Activated CD8-positive, alpha-beta T cell treated with anti-CD3 and anti-CD28 coated beads, Interleukin-2, amount 10 ng/mL, durations not matched to agents 7 days and 5 days (primary cell): Measurements from ENCODE around the gene NOL12. TPM values are rescaled to one million over a fixed set of nuclear protein-coding genes. Genes with fewer than 3 reads are reported as not detected.
"Not testable (repeated sequence)": the region's sequence is repeated elsewhere in the genome, so short reads cannot be mapped to it uniquely, and the experiment has no call there.

Source experiments
- ATAC-seq: fragments of 150-1000 bp; cut with Tn5 transposase; one replicate; pipeline ENCODE4 v1.10.0; 2021; ENCODE audit warnings: moderate library complexity
- CTCF ChIA-PET: fragments of 350-600 bp; sonication (Branson Sonifier 250); formaldehyde crosslinking; loops from one replicate; lab custom pipeline; 2021; ENCODE audit warnings: antibody characterized with exemption; lab: Charles Lee
- POLR2A ChIA-PET: fragments of 350-600 bp; sonication (Branson Sonifier 250); formaldehyde crosslinking; loops from one replicate; lab custom pipeline; 2021; ENCODE audit warnings: antibody characterized with exemption; lab: Charles Lee
- DNase-seq: peaks from one replicate; pipeline ENCODE4 v3.0.0-alpha.2; 2020
- H3K27ac Mint-ChIP-seq: one replicate; pipeline ENCODE4 v1.8.0; 2021; ENCODE audit warnings: mild to moderate bottlenecking, mixed read lengths
- H3K27me3 Mint-ChIP-seq: one replicate; pipeline ENCODE4 v1.8.0; 2021; ENCODE audit warnings: low read depth, mixed read lengths
- H3K36me3 Mint-ChIP-seq: one replicate; pipeline ENCODE4 v1.8.0; 2021; ENCODE audit warnings: low read depth, mixed read lengths
- H3K4me1 Mint-ChIP-seq: one replicate; pipeline ENCODE4 v1.8.0; 2021; ENCODE audit warnings: low read depth, mixed read lengths
- H3K4me3 Mint-ChIP-seq: one replicate; pipeline ENCODE4 v1.8.0; 2021; ENCODE audit warnings: mild to moderate bottlenecking, mixed read lengths
- H3K9me3 Mint-ChIP-seq: one replicate; pipeline ENCODE4 v1.8.0; 2022; ENCODE audit warnings: mixed read lengths; ENCODE audit not compliant: insufficient read depth
- total RNA-seq, 2 experiments: library from RNA; stranded (reverse); gene quantifications; one replicate each; pipeline ENCODE4 v1.2.3, GENCODE V29; 2021

Gene NOL12
- total RNA-seq, 2 experiments from 2014 or later: 42.6 to 45.3 TPM

DNA sequence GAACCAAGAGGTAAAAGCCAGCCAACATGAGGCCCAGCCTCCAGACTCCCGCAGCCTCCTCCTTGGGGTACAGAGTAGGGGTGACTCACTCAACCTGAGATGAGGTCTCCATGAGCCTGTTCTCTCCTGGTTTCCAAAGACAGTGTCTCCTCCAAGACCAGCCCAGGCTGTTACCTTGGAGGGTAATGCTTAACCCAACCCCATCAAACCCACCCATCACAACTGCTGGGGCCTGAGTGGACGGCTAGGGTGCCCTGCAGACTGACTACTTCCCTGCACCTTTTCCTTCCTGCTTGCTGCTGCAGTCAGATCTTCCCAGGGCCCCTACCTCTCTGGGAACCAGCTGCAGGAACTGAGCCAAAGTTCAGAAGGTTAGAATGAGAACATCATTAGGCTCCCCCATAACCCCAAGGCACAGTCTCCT is 5.1 kb upstream of the NOL12 start:
- peaks cover 32% of the 10 kb centered on the region for H3K4me1 Mint-ChIP-seq
- no peaks in the 10 kb centered on the region for H3K27me3 Mint-ChIP-seq
- H3K9me3 Mint-ChIP-seq: no peaks in the 10 kb centered on the region
- peaks cover 23% of the 10 kb centered on the region for H3K36me3 Mint-ChIP-seq
- no peak for ATAC-seq
- DNase-seq: no peak
- ChIA-PET CTCF (interaction anchor here (0.8 to 15.0 kb wide), 18 partner anchors 8 to 89 kb away, joined by 3 to 241 read pairs (median 8); partner anchors contain the start of genes GGA1, PDXP and TRIOBP), POLR2A (interaction anchor here (0.6 to 2.1 kb wide), 8 partner anchors 9 to 1001 kb away, joined by 3 to 5 read pairs (median 3); partner anchors contain the start of genes PDXP and TOMM22)
- H3K4me3 Mint-ChIP-seq: no peak overlapping the region
- peak overlapping the region; percentile 79 for H3K27ac Mint-ChIP-seq

DNA sequence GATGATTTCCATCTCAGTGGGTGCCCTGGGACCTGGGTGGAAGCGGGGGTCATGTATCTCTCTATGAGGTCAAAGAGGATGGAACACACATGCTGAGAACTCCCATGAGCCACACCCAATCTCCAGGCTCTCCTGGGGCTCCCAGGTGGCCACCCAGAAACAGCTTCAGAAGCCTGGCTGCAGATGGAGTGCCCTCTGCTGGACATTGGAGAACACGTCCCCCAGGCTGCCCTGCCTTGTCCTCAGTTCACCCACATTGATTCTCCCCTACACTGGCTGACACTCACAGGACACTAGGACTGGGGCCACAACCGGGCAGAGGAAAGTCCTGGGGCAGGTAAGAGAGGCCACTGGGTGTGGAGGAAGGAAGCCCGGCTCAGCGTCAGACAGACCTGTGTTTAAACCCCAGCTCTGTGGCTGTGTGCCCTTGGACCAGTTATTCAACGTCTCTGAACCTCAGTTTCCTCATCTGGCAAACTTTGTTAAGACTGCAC is 4.5 kb upstream of the NOL12 start:
- H3K36me3 Mint-ChIP-seq: peaks cover 22% of the 10 kb centered on the region
- peaks cover 34% of the 10 kb centered on the region for H3K4me1 Mint-ChIP-seq
- H3K9me3 Mint-ChIP-seq: no peaks in the 10 kb centered on the region
- POLR2A ChIA-PET: interaction anchor here (0.7 to 2.1 kb wide), 7 partner anchors 10 to 1000 kb away, joined by 3 to 5 read pairs (median 3); partner anchors contain the start of genes GALR3, PDXP and TOMM22
- ATAC-seq (peak; percentile 47), DNase-seq (peak; percentile 84)
- CTCF ChIA-PET: interaction anchor here (0.8 to 15.0 kb wide), 20 partner anchors 9 to 89 kb away, joined by 3 to 241 read pairs (median 6); partner anchors contain the start of genes GGA1, PDXP and TRIOBP
- H3K27ac Mint-ChIP-seq: peak overlapping the region; percentile 79
- no peak overlapping the region for H3K4me3 Mint-ChIP-seq
- no peaks in the 10 kb centered on the region for H3K27me3 Mint-ChIP-seq

DNA sequence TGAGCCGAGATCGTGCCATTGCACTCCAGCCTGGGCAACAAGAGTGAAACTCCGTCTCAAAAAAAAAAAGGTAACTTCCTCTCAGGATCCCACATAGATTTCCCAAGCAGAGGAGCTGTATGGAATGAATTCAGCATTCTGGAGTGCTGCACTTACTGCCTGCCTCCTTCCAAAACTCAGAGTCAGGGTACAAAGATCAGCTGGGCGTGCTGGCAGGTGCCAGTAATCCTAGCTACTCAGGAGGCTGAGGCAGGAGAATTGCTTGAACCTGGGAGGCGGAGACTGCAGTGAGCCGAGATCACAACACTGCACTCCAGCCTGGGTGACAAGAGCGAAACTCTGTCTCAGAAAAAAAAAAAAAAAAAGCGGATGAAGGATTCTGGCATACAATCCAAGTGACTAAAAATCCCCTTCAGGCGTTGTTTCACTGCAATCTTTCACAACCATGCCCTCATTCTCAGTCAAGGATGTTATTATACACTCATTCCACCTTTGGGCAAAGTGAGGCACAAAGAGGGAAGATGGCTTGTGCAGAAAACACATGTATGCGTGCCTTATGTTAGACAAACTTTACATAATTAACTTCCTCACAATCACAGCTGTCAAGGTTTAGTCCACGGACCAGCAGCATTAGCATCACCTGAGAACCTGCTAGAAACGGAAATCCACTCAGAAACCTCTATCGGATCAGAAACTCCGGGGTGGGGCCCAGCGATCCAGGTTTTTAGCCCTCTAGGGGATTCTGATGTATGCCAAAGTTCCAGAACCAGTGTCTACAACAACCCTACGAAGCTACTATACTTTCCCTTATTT is 1.1 kb upstream of the NOL12 start:
- POLR2A ChIA-PET: interaction anchor here (1.1 kb wide), 1 partner anchor 27 kb away, joined by 3 read pairs; the partner anchor contains the start of gene PDXP
- no peak for ATAC-seq
- Mint-ChIP-seq H3K27me3 (no peaks in the 10 kb centered on the region), H3K27ac (peak overlapping the region; percentile 45), H3K4me1 (peaks cover 36% of the 10 kb centered on the region), H3K9me3 (no peaks in the 10 kb centered on the region), H3K4me3 (peak overlapping the region; percentile 8), H3K36me3 (peaks cover 24% of the 10 kb centered on the region)
- CTCF ChIA-PET: interaction anchor here (1.3 to 15.0 kb wide), 4 partner anchors 25 to 77 kb away, joined by 5 to 241 read pairs (median 95); partner anchors contain the start of genes GGA1 and PDXP
- DNase-seq: no peak

- Mint-ChIP-seq H3K27me3 (no peaks in the 10 kb centered on the region), H3K9me3 (no peaks in the 10 kb centered on the region), H3K4me3 (no peak overlapping the region), H3K36me3 (peaks cover 49% of the 10 kb centered on the region), H3K4me1 (peaks cover 24% of the 10 kb centered on the region), H3K27ac (peak overlapping the region; percentile 15)
- ATAC-seq: no peak
- CTCF ChIA-PET: no interaction called here
- POLR2A ChIA-PET: no interaction called here
- no peak for DNase-seq
Observed at GRCh38 chr22:37690407-37690806, 4.3 kb downstream of the NOL12 start.

GRCh38 chr22:37690901-37691504 is 4.9 kb downstream of the NOL12 start:
- no peak overlapping the region for H3K27ac Mint-ChIP-seq
- DNase-seq (no peak), ATAC-seq (no peak)
- CTCF ChIA-PET: no interaction called here
- H3K27me3 Mint-ChIP-seq: no peaks in the 10 kb centered on the region
- peaks cover 26% of the 10 kb centered on the region for H3K4me1 Mint-ChIP-seq
- H3K9me3 Mint-ChIP-seq: no peaks in the 10 kb centered on the region
- no peak overlapping the region for H3K4me3 Mint-ChIP-seq
- peaks cover 49% of the 10 kb centered on the region for H3K36me3 Mint-ChIP-seq
- POLR2A ChIA-PET: no interaction called here

GRCh38 chr22:37692627-37693285 is 6.6 kb downstream of the NOL12 start:
- ATAC-seq (no peak), DNase-seq (no peak)
- Mint-ChIP-seq H3K4me3 (no peak overlapping the region), H3K9me3 (no peaks in the 10 kb centered on the region), H3K4me1 (peaks cover 28% of the 10 kb centered on the region), H3K27ac (no peak overlapping the region), H3K36me3 (peaks cover 47% of the 10 kb centered on the region), H3K27me3 (no peaks in the 10 kb centered on the region)
- CTCF ChIA-PET: interaction anchor here (2.4 kb wide), 1 partner anchor 49 kb away, joined by 9 read pairs; no protein-coding TSS in a partner anchor
- POLR2A ChIA-PET: no interaction called here

DNA sequence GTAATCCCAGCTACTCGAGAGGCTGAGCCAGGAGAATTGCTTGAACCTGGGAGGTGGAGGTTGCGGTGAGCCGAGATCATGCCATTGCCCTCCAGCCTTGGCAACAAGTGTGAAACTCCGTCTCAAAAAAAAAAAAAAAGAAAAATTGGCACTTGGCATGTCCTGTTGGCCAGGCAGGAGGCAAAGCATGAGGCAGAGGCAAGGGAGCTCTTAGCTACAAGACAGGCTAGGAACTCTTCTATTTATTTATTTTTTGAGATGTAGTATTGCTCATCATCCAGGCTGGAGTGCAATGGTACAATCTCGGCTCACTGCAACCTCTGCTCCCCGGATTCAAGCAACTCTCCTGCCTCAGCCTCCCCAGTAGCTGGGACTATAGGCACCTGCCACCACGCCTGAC is 8.0 kb downstream of the NOL12 start:
- H3K27me3 Mint-ChIP-seq, H3K27ac Mint-ChIP-seq, H3K9me3 Mint-ChIP-seq, DNase-seq, POLR2A ChIA-PET, H3K4me3 Mint-ChIP-seq, ATAC-seq: not testable (repeated sequence)
- CTCF ChIA-PET: interaction anchor here (0.6 to 2.4 kb wide), 3 partner anchors 18 to 155 kb away, joined by 3 to 9 read pairs (median 4); no protein-coding TSS in a partner anchor
- Mint-ChIP-seq H3K4me1 (peaks cover 19% of the 10 kb centered on the region), H3K36me3 (peaks cover 36% of the 10 kb centered on the region)

GRCh38 chr22:37696260-37696656 is 10.1 kb downstream of the NOL12 start:
- H3K4me1 Mint-ChIP-seq: peaks cover 22% of the 10 kb centered on the region
- not testable (repeated sequence) for H3K27ac Mint-ChIP-seq, H3K27me3 Mint-ChIP-seq, ATAC-seq, DNase-seq, H3K9me3 Mint-ChIP-seq
- ChIA-PET CTCF (interaction anchor here (1.1 to 2.8 kb wide), 5 partner anchors 15 to 53 kb away, joined by 4 to 11 read pairs (median 5); partner anchors contain the start of gene LGALS1), POLR2A (interaction anchor here (0.9 to 1.1 kb wide), 2 partner anchors 10 to 16 kb away, joined by 3 to 5 read pairs; partner anchors contain the start of gene NOL12)
- peaks cover 22% of the 10 kb centered on the region for H3K36me3 Mint-ChIP-seq
- H3K4me3 Mint-ChIP-seq: peak overlapping the region; percentile 2

- peak; percentile 100 for ATAC-seq
- POLR2A ChIA-PET: no interaction called here
- no peaks in the 10 kb centered on the region for H3K27me3 Mint-ChIP-seq
Observed at GRCh38 chr22:37696657-37697537, 10.8 kb downstream of the NOL12 start, which contains the start of gene TRIOBP. Gene TRIOBP, plus strand, starts transcription at chr22:37697048. Its CDS starts 4,318 bp downstream, at chr22:37701366.

GRCh38 chr22:37697538-37697835 is 11.3 kb downstream of the NOL12 start:
- POLR2A ChIA-PET: no interaction called here
- no peak overlapping the region for H3K4me3 Mint-ChIP-seq
- H3K36me3 Mint-ChIP-seq: peaks cover 13% of the 10 kb centered on the region
- H3K27ac Mint-ChIP-seq: no peak overlapping the region
- ATAC-seq: no peak
- H3K9me3 Mint-ChIP-seq: no peaks in the 10 kb centered on the region
- peaks cover 27% of the 10 kb centered on the region for H3K4me1 Mint-ChIP-seq
- no peaks in the 10 kb centered on the region for H3K27me3 Mint-ChIP-seq
- CTCF ChIA-PET: interaction anchor here (0.6 to 2.8 kb wide), 4 partner anchors 16 to 88 kb away, joined by 3 to 11 read pairs (median 4); partner anchors contain the start of genes GGA1 and LGALS1
- DNase-seq: no peak

More at GRCh38 chr22:37696657-37697537, 10.8 kb downstream of the NOL12 start, which contains the start of gene TRIOBP:
- Mint-ChIP-seq H3K4me3 (peak within 1 kb of the TSS; percentile 52), H3K9me3 (no peaks in the 10 kb centered on the region), H3K36me3 (peaks cover 16% of the 10 kb centered on the region), H3K4me1 (peaks cover 27% of the 10 kb centered on the region), H3K27ac (peak within 1 kb of the TSS; percentile 10)
- CTCF ChIA-PET: interaction anchor here (0.6 to 2.8 kb wide), 6 partner anchors 15 to 88 kb away, joined by 3 to 11 read pairs (median 5); partner anchors contain the start of genes GGA1 and LGALS1
- peak; percentile 93 for DNase-seq
